HK-2 (cell line): ENCODE data around the gene PXMP4.
A peak's percentile ranks its signal among the peaks of the same experiment; 100 is the strongest.
"Not testable (repeated sequence)": the region's sequence is repeated elsewhere in the genome, so short reads cannot be mapped to it uniquely, and the experiment has no call there.

Experiments used
- DNase-seq: peaks from one replicate; pipeline ENCODE4 v3.0.0-alpha.2; 2018; ENCODE audit not compliant: unreplicated experiment

Gene PXMP4, protein sequence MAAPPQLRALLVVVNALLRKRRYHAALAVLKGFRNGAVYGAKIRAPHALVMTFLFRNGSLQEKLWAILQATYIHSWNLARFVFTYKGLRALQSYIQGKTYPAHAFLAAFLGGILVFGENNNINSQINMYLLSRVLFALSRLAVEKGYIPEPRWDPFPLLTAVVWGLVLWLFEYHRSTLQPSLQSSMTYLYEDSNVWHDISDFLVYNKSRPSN

DNA sequence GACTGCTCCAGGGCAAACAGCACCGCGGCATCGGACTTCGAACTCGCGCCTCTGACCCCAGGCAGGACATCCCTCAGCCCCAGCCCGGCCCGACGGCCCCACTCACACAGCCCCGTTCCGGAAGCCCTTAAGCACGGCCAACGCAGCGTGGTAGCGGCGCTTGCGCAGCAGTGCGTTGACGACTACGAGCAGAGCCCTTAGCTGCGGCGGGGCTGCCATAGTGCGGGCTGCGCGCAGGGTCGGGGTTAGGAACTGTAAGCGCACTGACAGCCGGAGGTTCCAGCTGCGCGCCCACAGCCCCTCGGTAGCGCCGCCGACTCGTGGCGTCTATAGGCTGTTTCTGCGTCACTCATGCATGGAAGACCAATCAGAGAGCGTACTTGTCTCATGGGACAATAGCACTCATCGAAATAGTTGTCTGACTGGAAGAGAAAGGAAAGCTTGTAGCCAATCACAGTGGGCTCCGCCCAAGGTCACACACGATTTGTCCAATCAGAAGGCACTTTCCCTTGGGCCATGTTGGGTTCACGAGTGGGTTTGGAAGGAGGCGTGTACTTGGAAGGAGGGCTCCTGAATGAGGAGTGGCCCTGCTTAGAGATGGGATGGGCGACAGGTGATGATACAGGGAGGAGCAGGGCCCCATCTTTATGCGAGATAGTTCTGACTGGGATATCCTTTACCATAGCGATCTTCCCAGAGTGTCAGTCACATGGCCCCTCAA lies at the start of gene PXMP4:
PXMP4 (minus strand) TSS at position 322 of the 721 bp plus-strand sequence; CDS start at position 219, 103 bp downstream.
- DNase-seq, result peak; percentile 95

DNA sequence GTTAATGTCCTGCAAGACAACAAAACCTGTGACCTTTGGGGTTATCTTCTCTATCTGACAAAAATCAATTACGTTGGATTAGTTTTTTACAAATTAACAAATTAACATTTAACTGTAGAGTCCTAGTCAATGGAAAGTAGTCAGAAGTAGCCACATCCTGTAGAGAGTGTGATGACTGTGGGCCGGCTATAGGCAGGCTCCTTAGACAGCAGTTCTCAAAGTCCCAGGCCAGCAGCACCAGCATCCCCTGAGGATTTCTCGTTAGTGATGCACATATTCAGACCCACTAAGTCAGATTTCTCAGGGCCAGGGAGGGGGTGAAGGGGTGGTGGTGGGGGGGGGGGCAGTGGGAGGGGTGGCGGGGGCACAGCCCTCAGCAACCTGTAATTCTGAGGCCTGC lies 48.9 kb upstream of the PXMP4 start:
- no peak for DNase-seq

DNA sequence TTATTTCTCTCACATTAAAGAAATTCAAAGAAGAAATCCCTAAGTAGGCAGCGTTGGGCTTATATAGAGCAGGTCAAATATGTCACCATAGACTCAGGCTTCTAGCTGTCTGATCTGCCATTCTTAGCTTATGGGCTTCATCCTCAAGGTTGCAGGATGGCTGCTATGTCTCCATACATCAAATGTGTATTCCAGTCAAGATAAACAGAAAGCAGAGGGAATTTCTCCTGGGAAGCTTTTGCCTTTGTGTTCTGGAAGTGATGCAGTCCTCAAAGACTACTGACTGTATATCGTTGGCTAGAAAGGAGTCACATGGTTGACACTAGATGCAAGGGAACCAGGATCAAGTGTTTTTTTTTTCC lies 47.6 kb upstream of the PXMP4 start:
- no peak for DNase-seq

DNA sequence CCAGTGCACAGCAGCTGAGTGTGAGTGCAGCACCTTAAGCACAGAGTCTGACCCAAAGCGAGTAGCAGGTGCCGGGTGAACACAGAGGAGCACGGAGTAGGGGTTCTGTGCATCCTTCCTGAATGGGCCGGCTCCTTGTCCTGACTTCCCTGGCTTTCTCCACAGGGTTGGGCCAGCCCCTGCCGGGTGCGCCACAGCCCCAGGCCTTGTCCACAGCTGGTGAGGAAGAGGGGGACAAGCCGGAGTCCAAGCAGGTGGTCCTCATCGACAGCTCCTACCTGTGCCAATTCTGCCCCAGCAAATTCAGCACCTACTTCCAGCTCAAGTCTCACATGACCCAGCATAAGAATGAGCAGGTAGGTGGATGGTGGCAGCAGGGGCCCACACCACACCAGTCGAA lies 46.6 kb upstream of the PXMP4 start:
- DNase-seq, result no peak

DNA sequence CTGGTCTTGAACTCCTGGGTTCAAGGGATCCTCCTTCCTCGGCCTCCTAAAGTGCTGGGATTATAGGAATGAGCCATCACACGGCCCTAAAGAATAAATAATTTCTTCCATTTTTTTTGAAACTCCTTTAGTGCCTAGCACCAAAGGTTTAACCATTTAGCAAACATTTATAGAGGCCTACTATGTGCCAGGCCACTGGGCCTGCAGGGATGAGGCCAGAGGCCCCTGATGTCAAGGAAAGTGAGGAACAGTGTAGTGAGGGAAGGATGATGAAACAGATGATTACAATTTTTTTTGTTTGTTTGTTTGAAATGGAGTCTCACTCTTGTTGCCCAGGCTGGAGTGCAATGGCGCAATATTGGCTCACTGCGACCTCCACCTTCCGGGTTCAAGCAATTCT lies 45.5 kb upstream of the PXMP4 start:
- no peak for DNase-seq

DNA sequence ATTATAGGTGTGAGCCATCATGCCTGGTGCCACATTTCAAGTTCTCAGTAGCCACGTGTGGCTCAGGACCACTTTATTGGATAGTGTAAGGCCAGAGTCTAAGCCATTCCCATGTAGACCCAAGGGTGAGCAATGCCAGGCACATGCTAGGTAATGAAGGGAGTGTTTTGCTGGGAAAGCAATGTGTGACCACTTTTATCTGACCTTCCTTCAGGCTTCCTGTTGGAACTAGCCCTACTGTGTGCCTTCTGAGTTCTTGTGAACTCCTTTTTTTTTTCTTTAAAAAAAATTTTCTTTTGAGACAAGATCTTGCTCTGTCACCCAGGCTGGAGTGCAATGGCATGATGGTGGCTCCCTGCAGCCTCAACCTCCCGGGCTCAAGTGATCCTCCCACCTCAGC lies 45.0 kb upstream of the PXMP4 start:
- no peak for DNase-seq

DNA sequence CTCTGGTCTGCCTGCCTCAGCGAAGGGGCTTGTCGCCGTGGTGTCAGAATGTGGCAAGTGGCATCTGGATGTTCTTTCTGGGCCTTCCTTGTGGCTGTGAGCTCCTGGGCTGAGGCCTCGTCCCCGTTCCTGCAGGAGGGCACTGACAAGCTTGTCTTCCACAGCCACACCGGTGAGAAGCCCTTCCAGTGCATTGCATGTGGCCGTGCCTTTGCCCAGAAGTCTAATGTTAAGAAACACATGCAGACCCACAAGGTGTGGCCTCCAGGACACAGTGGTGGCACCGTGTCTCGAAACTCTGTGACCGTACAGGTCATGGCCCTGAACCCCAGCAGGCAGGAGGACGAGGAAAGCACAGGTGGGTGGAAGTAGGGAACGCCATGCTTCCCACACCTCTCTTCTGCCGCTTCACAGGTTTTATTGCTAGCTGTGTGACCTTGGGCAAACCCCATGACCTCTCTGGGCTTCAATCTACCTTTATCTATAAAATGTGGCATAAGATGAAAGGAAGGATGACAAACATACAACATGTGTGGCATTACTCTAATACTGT lies 41.7 kb upstream of the PXMP4 start:
- no peak for DNase-seq

DNA sequence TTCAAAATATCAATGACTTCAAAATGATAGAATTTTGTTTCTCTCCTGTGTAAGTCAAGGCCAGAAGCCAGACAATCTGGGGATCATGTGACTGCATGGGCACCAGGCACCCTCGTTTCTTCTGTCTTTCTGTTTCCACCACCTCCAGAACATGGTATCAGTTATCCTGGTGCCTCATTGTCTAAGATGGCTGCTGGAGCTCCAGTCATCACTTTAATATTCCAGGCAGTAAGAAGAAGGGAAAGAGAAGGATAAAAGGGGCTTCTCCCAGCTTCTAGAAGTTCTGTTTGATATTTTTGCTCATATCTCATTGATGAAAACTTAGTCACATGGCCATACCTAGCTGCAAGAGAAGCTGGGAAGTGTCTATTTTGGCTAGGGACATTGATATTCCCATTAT lies 37.3 kb upstream of the PXMP4 start:
- no peak for DNase-seq

DNA sequence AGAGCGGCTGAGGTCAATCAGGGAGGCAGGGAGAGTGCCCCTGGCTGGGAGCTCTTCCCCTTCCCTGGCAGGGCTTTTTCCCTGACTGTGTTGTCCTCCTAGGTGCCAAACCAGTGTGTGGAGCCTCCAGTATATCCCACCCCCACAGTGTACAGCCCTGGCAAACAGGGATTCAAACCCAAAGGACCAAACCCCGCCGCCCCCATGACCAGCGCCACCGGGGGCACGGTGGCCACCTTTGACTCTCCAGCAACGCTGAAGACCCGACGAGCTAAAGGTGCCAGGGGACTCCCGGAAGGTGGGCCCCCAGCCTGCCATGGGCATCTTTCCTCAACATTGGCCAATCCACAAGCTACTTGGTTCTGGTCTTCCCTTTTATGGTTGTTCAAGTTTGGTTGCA lies 36.9 kb upstream of the PXMP4 start:
- DNase-seq, result no peak

DNA sequence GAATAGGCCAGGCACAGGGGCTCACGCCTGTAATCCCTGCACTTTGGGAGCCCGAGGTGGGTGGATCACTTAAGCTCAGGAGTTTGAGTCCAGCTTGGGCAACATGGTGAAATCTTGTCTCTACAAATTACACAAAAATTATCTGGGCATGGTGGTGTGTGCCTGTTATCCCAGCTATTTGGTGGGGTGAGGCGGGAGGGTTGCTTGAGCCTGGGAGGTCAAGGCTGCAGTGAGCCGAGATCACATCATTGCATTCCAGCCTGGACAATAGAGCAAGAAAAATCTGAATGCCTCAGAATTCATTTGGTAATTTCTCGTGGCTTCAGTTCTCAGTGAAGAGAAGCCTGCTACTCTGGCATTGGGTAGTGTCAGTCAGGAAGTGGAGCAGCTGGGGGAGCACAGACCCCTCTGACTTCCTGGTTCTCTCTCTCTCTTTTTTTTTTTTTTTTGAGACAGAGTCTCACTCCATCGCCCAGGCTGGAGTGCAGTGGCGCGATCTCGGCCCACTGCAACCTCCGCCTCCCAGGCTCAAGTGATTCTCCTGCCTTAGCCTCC lies 35.9 kb upstream of the PXMP4 start:
- not testable (repeated sequence) for DNase-seq

DNA sequence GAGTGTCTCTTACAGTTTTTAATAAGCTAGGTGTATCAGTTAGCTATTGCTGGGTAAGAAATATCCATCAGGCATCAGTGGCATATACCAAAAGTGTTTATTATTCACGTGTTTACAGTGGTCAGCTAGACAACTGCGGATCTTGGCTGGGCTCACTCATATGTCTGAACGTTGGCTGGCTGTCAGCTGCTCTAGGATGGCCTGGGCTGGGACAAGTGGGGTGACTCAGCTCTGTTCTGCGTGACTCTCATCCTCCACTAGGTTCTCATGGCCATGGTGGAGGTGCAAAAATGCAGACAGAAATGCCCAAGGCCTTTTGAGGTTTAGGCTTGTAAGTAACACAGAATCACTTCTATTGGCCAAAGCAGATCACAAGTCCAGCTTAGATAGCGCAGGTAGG lies 33.7 kb upstream of the PXMP4 start:
- peak; percentile 31 for DNase-seq

DNA sequence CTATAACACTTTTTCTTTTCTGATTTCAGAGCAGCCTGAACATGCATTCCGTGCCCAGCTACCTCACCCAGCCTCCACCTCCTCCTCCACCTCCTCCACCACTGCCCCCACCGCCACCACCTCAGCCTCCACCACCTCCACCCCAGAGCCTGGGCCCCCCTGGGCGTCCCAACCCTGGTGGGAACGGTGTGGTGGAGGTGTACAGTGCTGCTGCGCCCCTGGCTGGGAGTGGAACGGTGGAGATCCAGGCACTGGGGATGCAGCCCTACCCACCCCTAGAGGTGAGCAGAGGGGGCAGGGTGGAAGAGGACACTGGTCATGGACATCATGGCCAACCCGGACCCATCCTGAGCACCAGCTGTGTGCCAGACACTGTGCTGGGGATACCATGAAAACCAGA lies 33.0 kb upstream of the PXMP4 start:
- DNase-seq, result no peak

DNA sequence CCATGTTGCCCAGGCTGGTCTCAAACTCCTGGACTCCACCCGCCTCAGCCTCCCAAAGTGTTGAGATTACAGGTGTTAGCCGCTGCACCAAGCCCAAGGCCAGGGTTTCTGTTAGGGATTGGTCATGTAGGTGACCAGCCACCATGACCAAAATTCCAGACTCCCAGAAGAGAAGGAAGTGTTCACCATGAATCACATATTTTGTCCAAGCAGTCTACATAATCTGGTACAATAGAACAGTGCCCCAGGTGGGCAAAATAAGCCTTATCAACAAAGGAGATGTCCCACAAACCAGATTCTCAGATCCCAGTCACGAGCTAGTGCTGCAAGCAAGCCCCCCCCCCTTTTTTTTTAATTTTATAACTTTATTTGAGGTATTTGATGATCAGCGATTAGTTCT lies 31.7 kb upstream of the PXMP4 start:
- DNase-seq, result no peak

DNA sequence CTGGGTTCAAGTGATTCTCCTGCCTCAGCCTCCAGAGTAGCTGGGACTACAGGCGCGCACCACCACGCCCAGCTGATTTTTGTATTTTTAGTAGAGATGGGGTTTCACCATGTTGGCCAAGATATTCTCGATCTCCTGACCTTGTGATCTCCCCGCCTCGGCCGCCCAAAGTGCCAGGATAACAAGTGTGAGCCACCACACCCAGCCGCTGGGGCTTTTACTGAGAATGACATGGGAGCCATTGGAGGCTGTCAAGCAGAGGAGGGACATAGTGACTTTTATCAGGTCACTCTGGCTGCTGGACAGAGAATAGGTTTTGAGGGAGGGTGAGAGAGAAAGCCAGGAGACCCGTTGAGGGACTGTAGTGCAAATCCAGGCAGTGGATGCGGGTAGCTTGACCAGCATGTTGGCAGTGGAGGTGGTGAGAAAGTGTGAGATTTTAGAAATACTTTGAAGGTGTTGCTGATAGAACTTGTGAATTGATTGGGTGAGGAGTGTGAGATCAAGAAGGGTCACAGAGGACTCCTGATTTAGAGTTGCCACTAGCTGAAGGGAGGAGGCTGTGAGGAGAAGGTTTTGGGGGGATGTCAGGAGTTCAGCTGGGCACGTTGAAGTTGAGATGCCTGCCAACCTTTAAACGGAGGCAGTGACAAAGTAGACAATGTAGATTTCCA lies 26.4 kb upstream of the PXMP4 start:
- no peak for DNase-seq

DNA sequence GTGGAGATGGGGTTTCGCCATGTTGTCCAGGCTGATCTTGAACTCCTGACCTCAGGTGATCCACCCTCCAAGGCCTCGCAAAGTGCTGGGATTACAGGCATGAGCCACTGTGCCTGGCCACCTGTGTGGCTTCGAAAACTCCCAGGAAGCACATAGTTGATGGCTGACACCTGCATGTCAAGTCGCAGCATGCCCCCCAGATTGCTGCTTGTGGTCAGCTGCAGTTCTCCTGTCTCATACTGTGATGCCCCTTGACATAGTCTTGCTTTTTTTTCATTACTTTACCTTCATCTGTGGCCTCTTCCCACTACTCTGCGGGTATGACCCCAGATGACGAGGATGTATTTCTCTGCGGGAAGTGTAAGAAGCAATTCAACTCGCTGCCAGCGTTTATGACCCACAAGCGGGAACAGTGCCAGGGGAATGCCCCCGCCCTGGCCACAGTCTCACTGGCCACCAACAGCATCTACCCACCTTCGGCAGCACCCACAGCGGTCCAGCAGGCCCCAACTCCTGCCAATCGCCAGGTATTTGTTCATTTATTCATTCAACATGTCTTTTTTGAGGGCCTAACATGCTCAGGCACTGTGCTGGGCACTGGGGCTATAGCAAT lies 24.8 kb upstream of the PXMP4 start:
- no peak for DNase-seq

DNA sequence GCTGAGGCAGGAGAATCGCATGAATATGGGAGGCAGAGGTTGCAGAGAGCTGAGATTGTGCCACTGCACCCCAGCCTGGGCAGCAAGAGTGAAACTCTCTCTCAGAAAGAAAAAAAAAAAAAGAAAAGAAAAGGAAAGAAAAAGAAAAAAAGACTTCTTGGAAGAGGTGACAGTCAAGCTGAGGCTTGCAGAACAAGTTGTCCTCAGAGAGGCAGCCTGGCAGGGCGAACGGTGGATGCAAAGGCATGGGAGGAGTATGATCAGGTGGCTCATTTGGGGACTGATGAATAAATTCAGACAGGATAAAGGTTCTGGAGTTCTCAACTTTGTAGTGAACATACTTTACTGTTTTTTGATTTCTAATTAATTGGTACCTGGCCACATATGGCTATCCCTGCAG lies 24.1 kb upstream of the PXMP4 start:
- DNase-seq, result no peak

DNA sequence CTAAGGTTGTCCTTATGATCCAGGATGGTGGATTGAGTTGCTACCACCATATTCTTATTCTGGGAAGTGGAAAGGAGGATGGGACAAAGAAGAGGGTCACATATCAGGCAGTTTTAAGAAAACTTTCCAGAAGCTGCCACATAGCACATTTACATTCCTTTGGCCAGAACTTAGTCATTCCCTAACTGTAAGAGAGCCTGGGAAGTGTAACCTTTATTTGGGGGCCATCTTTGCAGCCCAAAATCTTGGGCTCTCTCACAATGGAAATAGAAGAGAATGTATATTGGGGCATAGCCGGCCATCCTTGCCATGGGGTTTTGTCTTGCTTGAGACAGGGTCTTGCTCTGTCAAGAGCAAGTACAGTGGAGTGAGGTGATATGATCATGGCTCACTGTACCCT lies 20.1 kb upstream of the PXMP4 start:
- DNase-seq, result no peak

DNA sequence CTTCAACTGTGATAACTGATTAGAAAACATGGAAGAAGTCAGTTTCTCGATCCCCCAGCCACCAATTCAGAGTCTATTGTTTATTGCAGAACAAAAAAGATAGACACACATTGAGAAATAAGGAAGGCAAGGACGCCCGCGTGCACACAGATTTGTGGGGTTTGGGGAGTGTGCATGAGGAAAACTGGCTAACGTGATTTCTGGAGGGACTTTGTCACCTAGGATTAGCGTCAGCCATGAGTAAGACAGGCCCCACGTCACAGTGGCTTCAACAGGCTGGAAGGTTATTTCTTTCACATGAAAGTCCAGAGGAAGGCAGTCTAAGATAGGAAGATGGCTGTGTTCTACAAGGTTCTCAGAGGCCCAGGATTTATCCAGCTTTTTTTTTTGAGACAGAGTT lies 19.4 kb upstream of the PXMP4 start:
- DNase-seq, result no peak

DNA sequence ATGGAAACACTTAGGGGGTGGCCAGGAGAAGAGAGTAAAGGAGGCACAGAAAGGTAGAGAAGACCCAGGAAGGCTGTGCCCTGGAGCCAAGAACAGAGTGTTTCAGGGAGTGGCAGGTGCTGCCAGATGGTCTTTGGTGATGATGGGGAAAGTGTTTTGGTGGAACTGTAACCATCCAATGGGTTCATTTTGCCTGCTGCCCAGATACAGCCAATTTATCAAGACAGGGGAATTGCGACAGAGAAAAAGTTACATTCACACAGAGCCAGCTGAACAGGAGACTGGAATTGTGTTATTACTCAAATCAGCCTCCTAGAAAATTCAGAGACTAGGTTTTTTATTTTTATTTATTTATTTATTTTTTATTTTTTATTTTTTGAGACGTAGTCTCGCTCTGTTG lies 16.9 kb upstream of the PXMP4 start:
- DNase-seq, result no peak

DNA sequence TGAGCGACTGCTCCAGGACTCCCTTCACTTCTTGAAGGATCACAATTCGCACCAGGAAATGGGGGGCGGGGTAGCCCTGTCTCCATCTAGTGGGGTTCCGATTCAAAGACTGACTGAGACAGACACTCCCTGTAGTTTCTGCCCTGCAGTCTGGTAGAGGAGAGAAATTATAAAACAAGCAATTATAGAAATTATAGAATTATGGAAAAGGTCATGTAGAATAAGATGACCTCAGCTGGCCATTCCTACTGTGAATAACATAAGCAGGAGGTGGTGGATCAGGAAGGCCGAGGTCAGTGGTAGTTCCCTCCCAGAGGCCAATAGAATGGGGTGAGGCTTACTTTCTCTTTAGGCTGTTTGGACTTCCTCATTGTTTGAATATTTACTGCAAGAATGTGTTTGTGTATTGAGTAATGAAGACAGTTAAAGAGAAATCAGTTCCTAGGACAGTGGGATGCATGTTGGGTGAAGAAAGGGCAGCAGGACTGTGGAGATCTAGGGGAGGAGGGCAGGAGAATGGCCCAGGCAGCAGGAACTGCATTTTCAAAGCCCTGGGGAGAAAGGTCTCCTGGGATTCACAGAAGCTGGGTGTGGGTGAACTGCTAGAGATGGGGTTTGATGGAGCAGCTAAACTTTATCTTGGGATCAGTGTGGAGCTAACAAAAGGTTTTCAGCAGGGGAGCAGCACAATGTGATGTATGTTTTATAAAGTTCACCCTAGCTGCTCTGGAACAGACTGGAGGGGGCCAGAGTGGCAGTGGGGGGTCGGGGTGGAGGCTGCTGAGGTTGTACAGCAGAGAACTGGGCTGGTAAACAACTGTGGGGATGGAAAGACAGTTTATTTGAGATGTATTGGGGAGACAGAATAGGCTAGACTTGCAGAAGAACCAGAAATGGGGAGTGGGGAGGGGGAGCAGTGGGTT lies 13.8 kb upstream of the PXMP4 start:
- no peak for DNase-seq
